OCI-LY1 (cell line): ENCODE results near the gene MCAM.

ENCODE experiments used
- EZH2 ChIP-seq: fragments of 200-600 bp; sonication (generic), shearing (Covaris generic); IDR thresholded peaks from 2 replicates; pipeline ENCODE4 v1.8.0; 2017; ENCODE audit warnings: borderline replicate concordance, mixed run types, mild to moderate bottlenecking, antibody characterized with exemption, low read length, moderate library complexity, mixed read lengths
- TF ChIP-seq, protein P1 (sequence below): fragments of 200-600 bp; sonication (generic), shearing (Covaris generic); IDR thresholded peaks from 2 replicates; pipeline ENCODE4 v1.5.1; 2017; ENCODE audit warnings: mild to moderate bottlenecking, antibody characterized with exemption, low read length, moderate library complexity, mixed read lengths

DNA sequence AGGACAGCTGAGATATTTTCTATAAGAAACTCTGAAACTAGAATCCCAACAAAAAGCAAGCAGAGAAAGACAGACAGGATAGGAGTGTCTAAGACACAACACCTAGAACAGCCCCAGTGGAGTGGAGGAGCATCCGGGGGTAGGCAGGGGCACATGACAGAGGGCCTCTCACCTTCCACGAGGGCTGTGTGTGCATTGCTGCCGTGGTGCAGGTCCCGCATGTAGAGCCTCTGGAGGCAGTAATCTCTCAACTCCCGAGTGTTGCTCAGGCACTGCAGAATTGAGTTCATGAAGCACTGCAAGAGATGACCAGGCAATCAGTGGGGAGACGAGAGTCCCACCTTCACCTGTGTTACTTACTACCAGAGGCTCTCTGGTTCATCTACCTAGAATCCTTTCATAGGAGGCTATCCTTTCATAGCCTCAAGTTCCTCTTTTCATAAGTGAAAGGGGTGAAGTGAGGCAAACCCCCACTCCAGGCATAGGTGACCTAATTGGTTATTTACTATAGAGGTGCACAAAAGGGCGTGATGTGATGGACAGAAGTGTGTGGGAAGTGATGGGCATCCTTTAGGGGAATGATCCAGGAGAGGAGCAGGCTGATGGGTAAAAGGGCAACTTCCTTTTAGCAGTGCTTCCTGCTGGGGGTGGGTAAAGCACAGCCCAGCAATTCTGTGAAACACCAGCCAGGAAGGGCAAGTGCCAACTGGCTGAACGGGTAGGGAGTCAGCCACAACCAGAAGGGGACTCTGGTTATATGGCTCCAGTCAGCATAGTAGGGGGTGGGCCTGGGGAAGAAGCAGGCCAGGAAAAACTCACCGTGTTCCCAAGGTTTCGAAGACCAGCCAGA is 42.7 kb upstream of the MCAM start:
- TF ChIP-seq, protein P1, sequence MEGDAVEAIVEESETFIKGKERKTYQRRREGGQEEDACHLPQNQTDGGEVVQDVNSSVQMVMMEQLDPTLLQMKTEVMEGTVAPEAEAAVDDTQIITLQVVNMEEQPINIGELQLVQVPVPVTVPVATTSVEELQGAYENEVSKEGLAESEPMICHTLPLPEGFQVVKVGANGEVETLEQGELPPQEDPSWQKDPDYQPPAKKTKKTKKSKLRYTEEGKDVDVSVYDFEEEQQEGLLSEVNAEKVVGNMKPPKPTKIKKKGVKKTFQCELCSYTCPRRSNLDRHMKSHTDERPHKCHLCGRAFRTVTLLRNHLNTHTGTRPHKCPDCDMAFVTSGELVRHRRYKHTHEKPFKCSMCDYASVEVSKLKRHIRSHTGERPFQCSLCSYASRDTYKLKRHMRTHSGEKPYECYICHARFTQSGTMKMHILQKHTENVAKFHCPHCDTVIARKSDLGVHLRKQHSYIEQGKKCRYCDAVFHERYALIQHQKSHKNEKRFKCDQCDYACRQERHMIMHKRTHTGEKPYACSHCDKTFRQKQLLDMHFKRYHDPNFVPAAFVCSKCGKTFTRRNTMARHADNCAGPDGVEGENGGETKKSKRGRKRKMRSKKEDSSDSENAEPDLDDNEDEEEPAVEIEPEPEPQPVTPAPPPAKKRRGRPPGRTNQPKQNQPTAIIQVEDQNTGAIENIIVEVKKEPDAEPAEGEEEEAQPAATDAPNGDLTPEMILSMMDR, result no peak
- no peak for TF ChIP-seq EZH2
